AG10803 (cell line): Measurements from ENCODE around the gene ZFYVE28.

Experiments
- DNase-seq: peaks from one replicate; pipeline ENCODE4 v3.0.0; 2010; ENCODE audit warnings: low read depth
- H3K4me3 ChIP-seq: 2 replicates; pipeline ENCODE4 v1.5.1; 2011; ENCODE audit warnings: mild to moderate bottlenecking, low read length, control low read depth
- TF ChIP-seq, protein P1 (sequence below): conservative IDR thresholded peaks from 2 replicates; pipeline ENCODE4 v1.5.1; 2011; ENCODE audit warnings: mild to moderate bottlenecking, low read length, control low read depth, inconsistent platforms

Gene ZFYVE28

DNA sequence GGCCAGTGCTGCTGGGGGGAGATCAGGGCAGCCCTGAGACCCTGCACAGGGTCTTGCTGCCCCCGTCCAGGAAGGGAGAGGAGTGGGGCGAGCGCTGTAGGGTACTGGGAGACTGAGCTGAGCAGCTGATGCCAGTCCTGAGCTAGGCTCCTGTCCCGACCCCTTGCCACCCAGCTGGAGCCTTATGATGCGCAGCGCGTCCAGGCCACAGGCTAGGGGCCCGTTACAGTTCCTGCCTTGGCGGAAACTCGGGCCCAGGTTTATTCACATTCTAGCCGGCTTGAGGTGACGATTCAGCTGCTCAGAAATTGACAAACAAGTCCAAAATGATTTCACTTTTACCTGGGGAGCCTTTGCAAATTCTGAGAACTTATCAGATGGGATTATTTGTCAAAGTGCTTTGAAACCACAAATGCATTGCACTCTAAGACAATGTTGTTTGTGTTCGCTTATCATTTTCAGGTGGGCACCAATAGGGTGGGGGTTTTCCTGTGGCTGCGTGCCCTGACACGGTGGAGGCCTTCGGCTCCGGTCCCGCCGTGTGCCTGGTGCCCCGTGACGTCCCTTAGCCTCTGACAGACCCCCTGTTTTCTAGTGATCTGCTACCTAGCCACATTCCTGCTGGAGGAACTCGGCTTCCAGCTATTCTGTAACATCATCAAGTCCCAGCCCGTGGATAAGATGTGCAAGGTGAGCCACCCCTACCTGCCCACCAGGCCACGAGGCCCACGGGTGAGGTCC is 19.2 kb upstream of the ZFYVE28 start:
- DNase-seq, result no peak
- TF ChIP-seq, protein P1, sequence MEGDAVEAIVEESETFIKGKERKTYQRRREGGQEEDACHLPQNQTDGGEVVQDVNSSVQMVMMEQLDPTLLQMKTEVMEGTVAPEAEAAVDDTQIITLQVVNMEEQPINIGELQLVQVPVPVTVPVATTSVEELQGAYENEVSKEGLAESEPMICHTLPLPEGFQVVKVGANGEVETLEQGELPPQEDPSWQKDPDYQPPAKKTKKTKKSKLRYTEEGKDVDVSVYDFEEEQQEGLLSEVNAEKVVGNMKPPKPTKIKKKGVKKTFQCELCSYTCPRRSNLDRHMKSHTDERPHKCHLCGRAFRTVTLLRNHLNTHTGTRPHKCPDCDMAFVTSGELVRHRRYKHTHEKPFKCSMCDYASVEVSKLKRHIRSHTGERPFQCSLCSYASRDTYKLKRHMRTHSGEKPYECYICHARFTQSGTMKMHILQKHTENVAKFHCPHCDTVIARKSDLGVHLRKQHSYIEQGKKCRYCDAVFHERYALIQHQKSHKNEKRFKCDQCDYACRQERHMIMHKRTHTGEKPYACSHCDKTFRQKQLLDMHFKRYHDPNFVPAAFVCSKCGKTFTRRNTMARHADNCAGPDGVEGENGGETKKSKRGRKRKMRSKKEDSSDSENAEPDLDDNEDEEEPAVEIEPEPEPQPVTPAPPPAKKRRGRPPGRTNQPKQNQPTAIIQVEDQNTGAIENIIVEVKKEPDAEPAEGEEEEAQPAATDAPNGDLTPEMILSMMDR, result no peak
- no peak overlapping the region for H3K4me3 ChIP-seq

DNA sequence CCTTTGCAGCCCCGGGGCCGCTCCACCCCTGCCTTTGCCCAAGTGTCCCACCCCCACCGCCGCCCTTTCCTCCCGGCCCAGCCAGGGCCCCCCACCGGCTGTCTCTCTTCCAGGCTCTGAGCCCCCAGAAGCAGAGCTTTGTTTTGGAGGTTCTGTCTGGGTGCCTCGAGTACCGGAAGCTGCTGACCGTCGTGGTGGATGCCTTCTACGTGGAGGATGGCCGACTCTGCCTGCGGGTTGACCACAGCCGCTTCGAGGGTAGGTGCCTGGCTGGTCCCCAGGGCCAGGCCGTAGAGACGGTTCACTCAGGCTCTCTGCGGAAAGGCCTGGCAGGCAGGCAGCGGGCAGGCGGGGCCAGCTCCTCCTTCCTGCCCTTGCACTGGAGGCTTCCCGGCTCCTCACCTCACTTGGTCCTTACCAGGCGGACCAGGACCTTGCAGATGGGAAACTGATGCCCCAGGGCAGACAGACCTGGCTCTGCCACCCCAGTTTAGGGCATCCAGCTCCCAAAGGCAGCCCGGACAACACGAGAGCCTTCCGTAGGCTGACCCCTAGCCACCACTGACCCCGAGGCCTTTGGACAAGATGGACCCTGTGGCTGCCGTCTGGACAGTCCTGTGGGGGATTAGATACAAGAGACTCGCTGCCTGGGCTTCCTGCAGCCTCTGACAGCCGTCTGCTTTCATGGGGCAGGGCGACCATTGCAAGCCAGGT is 18.5 kb upstream of the ZFYVE28 start:
- TF ChIP-seq, protein P1, result no peak
- H3K4me3 ChIP-seq, result no peak overlapping the region
- no peak for DNase-seq

DNA sequence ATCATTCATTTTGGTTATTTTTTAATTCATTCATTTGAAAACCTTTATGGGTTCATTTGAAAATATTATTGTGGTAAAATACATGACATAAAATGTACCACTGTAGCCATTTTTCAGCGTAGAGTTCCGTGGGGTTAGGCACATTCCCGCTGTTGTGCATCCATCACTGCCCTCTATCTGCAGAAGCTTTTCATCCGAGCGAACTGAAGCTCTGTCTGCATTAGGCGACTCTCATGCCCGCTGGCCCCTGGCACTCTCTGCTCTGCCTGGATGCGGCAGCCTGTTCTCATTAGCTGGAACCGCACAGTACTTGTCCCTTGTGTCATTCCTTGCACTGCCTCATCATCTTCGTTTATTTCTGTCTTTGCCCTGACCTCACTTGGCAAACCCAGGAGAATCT is 17.9 kb upstream of the ZFYVE28 start:
- peak; percentile 54 for DNase-seq
- no peak overlapping the region for H3K4me3 ChIP-seq
- TF ChIP-seq, protein P1, result peak; percentile 57

DNA sequence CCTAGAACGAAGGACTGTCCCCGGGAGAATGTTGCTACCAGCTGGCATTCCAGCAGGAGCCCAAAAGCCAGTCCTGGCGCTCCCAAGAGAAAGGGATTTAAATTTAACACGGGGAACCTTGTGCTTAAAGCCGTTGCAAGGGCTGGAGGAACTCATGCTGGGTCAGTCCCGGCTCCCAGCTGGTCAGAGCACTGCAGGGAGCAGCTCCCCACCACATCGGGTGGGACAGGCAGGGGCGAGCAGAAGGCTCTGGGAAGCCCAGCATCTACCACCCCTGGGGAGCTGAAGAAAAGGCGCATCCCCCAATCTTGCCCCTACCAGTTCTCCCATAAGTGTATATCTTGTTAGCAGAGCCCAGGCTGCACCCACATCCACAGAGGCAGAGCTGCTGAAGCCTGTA is 16.0 kb upstream of the ZFYVE28 start:
- DNase-seq, result no peak
- H3K4me3 ChIP-seq, result no peak overlapping the region

DNA sequence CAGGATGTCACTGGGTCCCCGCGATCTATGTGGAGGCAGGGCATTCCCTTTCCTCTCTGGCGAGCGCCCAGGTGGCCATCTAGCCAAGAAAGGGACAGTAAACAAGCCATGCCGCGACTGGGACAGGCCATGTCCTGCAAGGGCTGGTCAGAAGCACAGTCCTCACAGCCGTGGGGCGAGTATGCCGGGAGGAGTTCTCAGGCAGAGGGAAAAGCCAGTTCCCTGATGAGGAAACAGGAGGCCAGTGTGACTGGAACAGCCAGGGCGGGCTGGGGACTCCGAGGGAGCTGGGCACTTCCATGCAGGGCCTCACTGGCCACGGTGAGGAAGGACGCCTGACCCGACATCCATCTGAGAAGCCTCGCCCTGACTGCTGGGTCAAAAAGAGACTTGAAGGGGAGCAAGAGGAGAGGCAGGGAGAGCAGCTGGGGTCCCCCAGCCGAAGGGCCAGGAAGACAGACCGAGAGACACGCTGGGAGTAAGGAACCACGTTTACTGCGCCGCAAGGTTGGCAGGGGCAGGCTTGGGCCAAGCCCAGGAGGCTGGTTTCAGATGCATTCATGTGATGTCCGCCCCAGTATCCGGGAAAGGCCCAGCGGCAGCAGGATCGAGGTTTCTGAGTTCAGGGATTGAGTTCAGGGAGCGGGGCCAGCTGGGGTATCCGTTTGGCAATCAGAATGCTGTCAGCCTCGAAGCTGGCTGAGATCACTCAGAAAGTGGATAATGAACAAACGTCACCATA is 15.3 kb upstream of the ZFYVE28 start:
- TF ChIP-seq, protein P1, result no peak
- no peak for DNase-seq
- H3K4me3 ChIP-seq, result no peak overlapping the region

More for the DNA sequence above, 16.0 kb upstream of the ZFYVE28 start:
- TF ChIP-seq, protein P1, result no peak

DNA sequence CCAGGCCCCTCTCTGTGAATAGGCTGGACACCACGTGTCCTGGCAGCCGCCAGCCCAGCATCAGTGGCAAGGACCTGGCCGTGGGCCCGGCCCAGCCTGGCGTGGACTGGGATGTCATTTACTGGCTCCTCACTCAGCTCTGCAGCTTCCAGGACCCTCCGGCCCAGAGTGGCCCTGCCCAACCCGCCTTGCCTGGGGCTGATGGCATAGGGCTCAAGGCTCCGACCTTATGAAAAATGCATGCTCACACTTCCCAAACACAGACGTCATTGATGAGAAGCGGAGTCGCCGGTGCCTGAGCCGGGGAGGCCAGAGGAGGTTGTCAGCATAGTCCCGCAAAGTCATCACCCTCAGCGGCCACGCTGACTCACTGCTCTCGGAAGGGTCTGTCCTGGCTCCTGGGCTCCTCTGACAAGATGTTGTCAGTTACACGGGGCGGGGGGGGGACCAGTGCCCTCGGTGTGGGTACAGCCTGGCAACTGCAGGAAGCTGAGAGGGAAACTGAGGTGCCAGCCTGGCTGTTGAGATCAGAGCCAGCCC is 14.6 kb upstream of the ZFYVE28 start:
- TF ChIP-seq, protein P1, result no peak
- DNase-seq, result peak; percentile 11
- no peak overlapping the region for H3K4me3 ChIP-seq
